MCF 10A (cell line): ENCODE results near the gene TSSK3. TPM values are rescaled to one million over a fixed set of nuclear protein-coding genes. Genes with fewer than 3 reads are reported as not detected.

Source experiments
- BruUV-seq: library from RNA; stranded (reverse); fragments of 400-500 nt; replicated peaks from 2 replicates; lab custom pipeline; 2021; lab: Mats Ljungman, UMichigan
- CTCF ChIA-PET: fragments of 300-600 bp; sonication (Branson Sonifier 250); formaldehyde crosslinking; extraction: SDS; loops from one replicate; lab custom pipeline; 2021; ENCODE audit warnings: antibody characterized with exemption, inconsistent platforms; lab: Yijun Ruan, JAX
- POLR2A ChIA-PET: fragments of 300-600, 350-650 bp; sonication (Branson Sonifier 250); formaldehyde crosslinking; extraction: SDS; loops from one replicate; lab custom pipeline; 2020; ENCODE audit warnings: antibody characterized with exemption, inconsistent platforms; lab: Yijun Ruan, JAX
- DNase-seq: peaks from one replicate; pipeline ENCODE4 v3.0.0-alpha.2; 2018; ENCODE audit not compliant: unreplicated experiment
- H3K27ac Mint-ChIP-seq: one replicate; pipeline ENCODE4 v1.8.0; 2022; ENCODE audit warnings: mild to moderate bottlenecking, low read depth, mixed read lengths; ENCODE audit not compliant: unreplicated experiment
- H3K27me3 Mint-ChIP-seq: one replicate; pipeline ENCODE4 v1.8.0; 2022; ENCODE audit warnings: mixed read lengths; ENCODE audit not compliant: insufficient read depth, unreplicated experiment
- H3K36me3 Mint-ChIP-seq: one replicate; pipeline ENCODE4 v1.8.0; 2022; ENCODE audit warnings: mild to moderate bottlenecking, moderate library complexity, mixed read lengths; ENCODE audit not compliant: insufficient read depth, unreplicated experiment
- H3K4me1 Mint-ChIP-seq: one replicate; pipeline ENCODE4 v1.8.0; 2022; ENCODE audit warnings: mixed read lengths; ENCODE audit not compliant: insufficient read depth, unreplicated experiment
- H3K4me3 Mint-ChIP-seq: one replicate; pipeline ENCODE4 v1.8.0; 2022; ENCODE audit warnings: mild to moderate bottlenecking, moderate library complexity, mixed read lengths; ENCODE audit not compliant: unreplicated experiment
- H3K9me3 Mint-ChIP-seq: one replicate; pipeline ENCODE4 v1.8.0; 2022; ENCODE audit warnings: mixed read lengths; ENCODE audit not compliant: unreplicated experiment
- CTCF ChIP-seq: fragments of 200-600 bp; IDR thresholded peaks from one replicate; pipeline ENCODE4 v1.8.0; 2022; ENCODE audit warnings: antibody characterized with exemption, mild to moderate bottlenecking; ENCODE audit not compliant: unreplicated experiment
- intact Hi-C: fragments of 100-400 bp; cut with micrococcal nuclease; formaldehyde crosslinking; loops from 2 replicates; pipeline ENCODE4 v1.14.1; 2022
- total RNA-seq: library from RNA; stranded (reverse); gene quantifications from 2 replicates; pipeline ENCODE4 v1.2.3, GENCODE V29; 2022

TSSK3 gene
- total RNA-seq, 1 experiment from 2014 or later: 2.0 TPM

- ChIA-PET POLR2A (no interaction called here), CTCF (interaction anchor here (0.5 kb wide), 1 partner anchor 10 kb away, joined by 5 read pairs; no protein-coding TSS in a partner anchor)
- Mint-ChIP-seq H3K36me3 (peaks cover 89% of the 10 kb centered on the region), H3K4me1 (no peaks in the 10 kb centered on the region), H3K27ac (peak overlapping the region; percentile 21), H3K27me3 (no peaks in the 10 kb centered on the region), H3K4me3 (no peak overlapping the region), H3K9me3 (no peaks in the 10 kb centered on the region)
- no peak for DNase-seq
- intact Hi-C loops: no loop called here
- no TSS peak for BruUV-seq
- no peak for TF ChIP-seq CTCF
Observed at GRCh38 chr1:32372149-32372756, 9.9 kb downstream of the TSSK3 start.

GRCh38 chr1:32373996-32374592 is 11.8 kb downstream of the TSSK3 start:
- Mint-ChIP-seq H3K36me3 (peaks cover 86% of the 10 kb centered on the region), H3K4me3 (no peak overlapping the region), H3K9me3 (no peaks in the 10 kb centered on the region), H3K27me3 (no peaks in the 10 kb centered on the region), H3K4me1 (no peaks in the 10 kb centered on the region), H3K27ac (peak overlapping the region; percentile 21)
- CTCF ChIA-PET: interaction anchor here (1.0 kb wide), 1 partner anchor 11 kb away, joined by 4 read pairs; no protein-coding TSS in a partner anchor
- intact Hi-C loops: no loop called here
- no TSS peak for BruUV-seq
- no peak for DNase-seq
- POLR2A ChIA-PET: no interaction called here
- TF ChIP-seq CTCF: no peak

- no peak for TF ChIP-seq CTCF
- BruUV-seq: no TSS peak
- Mint-ChIP-seq H3K27me3 (no peaks in the 10 kb centered on the region), H3K36me3 (peaks cover 92% of the 10 kb centered on the region), H3K4me1 (no peaks in the 10 kb centered on the region), H3K4me3 (no peak overlapping the region), H3K9me3 (no peaks in the 10 kb centered on the region), H3K27ac (no peak overlapping the region)
- intact Hi-C loops: no loop called here
- ChIA-PET CTCF (interaction anchor here (0.6 kb wide), 1 partner anchor 170 kb away, joined by 4 read pairs; no protein-coding TSS in a partner anchor), POLR2A (interaction anchor here (0.6 to 2.9 kb wide), 4 partner anchors 10 to 18 kb away, joined by 3 to 10 read pairs (median 3); partner anchors contain the start of gene BSDC1)
- DNase-seq: no peak
Observed at GRCh38 chr1:32376199-32376598, 13.9 kb downstream of the TSSK3 start.

- Mint-ChIP-seq H3K36me3 (peaks cover 93% of the 10 kb centered on the region), H3K27ac (no peak overlapping the region), H3K9me3 (no peaks in the 10 kb centered on the region), H3K27me3 (no peaks in the 10 kb centered on the region), H3K4me3 (no peak overlapping the region), H3K4me1 (no peaks in the 10 kb centered on the region)
- no peak for DNase-seq
- no peak for TF ChIP-seq CTCF
- intact Hi-C loops: no loop called here
- POLR2A ChIA-PET: interaction anchor here (1.1 to 2.9 kb wide), 2 partner anchors 10 to 16 kb away, joined by 3 to 10 read pairs; partner anchors contain the start of gene BSDC1
- BruUV-seq: no TSS peak
- CTCF ChIA-PET: no interaction called here
Observed at GRCh38 chr1:32377541-32378220, 15.3 kb downstream of the TSSK3 start.
